ENCODE measurements around the gene GLIPR1L2.

DNA sequence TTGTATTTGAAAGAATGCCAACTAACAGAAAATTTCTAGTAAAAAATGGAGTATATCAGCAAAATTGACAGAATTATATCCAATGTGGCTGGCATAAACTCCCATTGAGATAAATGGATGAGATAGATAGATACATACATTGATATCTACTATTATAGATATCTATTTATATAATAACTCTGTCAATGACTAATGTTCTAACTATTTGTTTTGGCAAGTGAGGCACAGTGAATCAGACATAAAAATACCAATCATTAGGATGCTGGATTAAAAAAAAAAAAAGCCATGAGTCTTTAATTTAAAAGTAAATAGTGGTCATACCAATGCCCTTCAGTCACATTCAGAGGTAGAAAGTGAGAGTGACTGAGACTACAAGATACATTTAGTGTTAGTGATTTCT lies 56.0 kb downstream of the GLIPR1L2 start:
- TF ChIP-seq, protein P1, sequence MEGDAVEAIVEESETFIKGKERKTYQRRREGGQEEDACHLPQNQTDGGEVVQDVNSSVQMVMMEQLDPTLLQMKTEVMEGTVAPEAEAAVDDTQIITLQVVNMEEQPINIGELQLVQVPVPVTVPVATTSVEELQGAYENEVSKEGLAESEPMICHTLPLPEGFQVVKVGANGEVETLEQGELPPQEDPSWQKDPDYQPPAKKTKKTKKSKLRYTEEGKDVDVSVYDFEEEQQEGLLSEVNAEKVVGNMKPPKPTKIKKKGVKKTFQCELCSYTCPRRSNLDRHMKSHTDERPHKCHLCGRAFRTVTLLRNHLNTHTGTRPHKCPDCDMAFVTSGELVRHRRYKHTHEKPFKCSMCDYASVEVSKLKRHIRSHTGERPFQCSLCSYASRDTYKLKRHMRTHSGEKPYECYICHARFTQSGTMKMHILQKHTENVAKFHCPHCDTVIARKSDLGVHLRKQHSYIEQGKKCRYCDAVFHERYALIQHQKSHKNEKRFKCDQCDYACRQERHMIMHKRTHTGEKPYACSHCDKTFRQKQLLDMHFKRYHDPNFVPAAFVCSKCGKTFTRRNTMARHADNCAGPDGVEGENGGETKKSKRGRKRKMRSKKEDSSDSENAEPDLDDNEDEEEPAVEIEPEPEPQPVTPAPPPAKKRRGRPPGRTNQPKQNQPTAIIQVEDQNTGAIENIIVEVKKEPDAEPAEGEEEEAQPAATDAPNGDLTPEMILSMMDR (IDR thresholded peaks at IDR 0.05) = no peak
- no peak for TF ChIP-seq EZH2 (IDR thresholded peaks at IDR 0.05; ENCODE audit: borderline replicate concordance, insufficient read depth, low read depth, low read length, poor library complexity, severe bottlenecking)

Data from B cell (primary cell).